ENCODE data around the gene RXRA. TPM values are rescaled to one million over a fixed set of nuclear protein-coding genes. Genes with fewer than 3 reads are reported as not detected.

RXRA gene
- total RNA-seq, 1 donor from 2014 or later, result 33.4 TPM

GRCh38 chr9:134437403-134438194 lies 111.3 kb downstream of the RXRA start:
- Histone ChIP-seq H3K36me3 (ENCODE audit: insufficient read depth, low read length) (no peaks in the 10 kb centered on the region), H3K4me1 (ENCODE audit: insufficient read depth, low read length) (peaks cover 19% of the 10 kb centered on the region), H3K79me2 (ENCODE audit: insufficient read depth, low read length) (no peaks in the 10 kb centered on the region), H3K9me3 (ENCODE audit: insufficient read depth, low read depth, low read length) (no peaks in the 10 kb centered on the region), H3K27me3 (ENCODE audit: insufficient read depth, low read length) (no peaks in the 10 kb centered on the region), H4K20me1 (ENCODE audit: insufficient read depth, low read length) (peaks cover 24% of the 10 kb centered on the region), H3K4me2 (ENCODE audit: low read length) (no peak overlapping the region), H3K9ac (ENCODE audit: low read length) (no peak overlapping the region), H3K4me3 (ENCODE audit: insufficient read depth, low read depth, low read length) (no peak overlapping the region), H2AFZ (ENCODE audit: low read depth, low read length) (no peak overlapping the region), H3K27ac (ENCODE audit: low read depth, low read length) (no peak overlapping the region)
- Mint-ChIP-seq H3K4me1 (ENCODE audit: low read depth, unreplicated experiment) (peaks cover 16% of the 10 kb centered on the region), H3K36me3 (ENCODE audit: low read depth, unreplicated experiment) (peaks cover 9% of the 10 kb centered on the region), H3K9me3 (ENCODE audit: unreplicated experiment) (no peaks in the 10 kb centered on the region), H3K4me3 (ENCODE audit: unreplicated experiment) (no peak overlapping the region), H3K27me3 (ENCODE audit: low read depth, unreplicated experiment) (no peaks in the 10 kb centered on the region), H3K27ac (ENCODE audit: unreplicated experiment) (no peak overlapping the region)
- FAIRE-seq (no peak), DNase-seq (ENCODE audit: low read depth) (no peak)
- TF ChIP-seq CTCF (IDR thresholded peaks at IDR 0.05; ENCODE audit: insufficient read depth, low read depth, low read length), result no peak
- TF ChIP-seq EZH2 (IDR thresholded peaks at IDR 0.05; ENCODE audit: insufficient read depth, low read length), result no peak

GRCh38 chr9:134438195-134438788 lies 112.0 kb downstream of the RXRA start:
- TF ChIP-seq CTCF (IDR thresholded peaks at IDR 0.05; ENCODE audit: insufficient read depth, low read depth, low read length), result no peak
- no peak for TF ChIP-seq EZH2 (IDR thresholded peaks at IDR 0.05; ENCODE audit: insufficient read depth, low read length)

GRCh38 chr9:134439368-134439784 lies 113.1 kb downstream of the RXRA start:
- Histone ChIP-seq H3K4me2 (ENCODE audit: low read length) (no peak overlapping the region), H3K36me3 (ENCODE audit: insufficient read depth, low read length) (no peaks in the 10 kb centered on the region), H3K27ac (ENCODE audit: low read depth, low read length) (no peak overlapping the region), H4K20me1 (ENCODE audit: insufficient read depth, low read length) (peaks cover 7% of the 10 kb centered on the region), H2AFZ (ENCODE audit: low read depth, low read length) (no peak overlapping the region), H3K4me3 (ENCODE audit: insufficient read depth, low read depth, low read length) (no peak overlapping the region), H3K9ac (ENCODE audit: low read length) (no peak overlapping the region), H3K79me2 (ENCODE audit: insufficient read depth, low read length) (no peaks in the 10 kb centered on the region), H3K9me3 (ENCODE audit: insufficient read depth, low read depth, low read length) (no peaks in the 10 kb centered on the region), H3K4me1 (ENCODE audit: insufficient read depth, low read length) (peaks cover 23% of the 10 kb centered on the region), H3K27me3 (ENCODE audit: insufficient read depth, low read length) (no peaks in the 10 kb centered on the region)
- no peaks in the 10 kb centered on the region for H3K27me3 Mint-ChIP-seq (ENCODE audit: low read depth, unreplicated experiment)
- H3K4me3 Mint-ChIP-seq (ENCODE audit: unreplicated experiment), result no peak overlapping the region
- no peak for TF ChIP-seq CTCF (IDR thresholded peaks at IDR 0.05; ENCODE audit: insufficient read depth, low read depth, low read length)
- TF ChIP-seq EZH2 (IDR thresholded peaks at IDR 0.05; ENCODE audit: insufficient read depth, low read length), result no peak
- DNase-seq (ENCODE audit: low read depth), result no peak
- H3K36me3 Mint-ChIP-seq (ENCODE audit: low read depth, unreplicated experiment), result peaks cover 9% of the 10 kb centered on the region
- no peak for FAIRE-seq
- peak overlapping the region; percentile 47 for H3K27ac Mint-ChIP-seq (ENCODE audit: unreplicated experiment)
- no peaks in the 10 kb centered on the region for H3K9me3 Mint-ChIP-seq (ENCODE audit: unreplicated experiment)
- H3K4me1 Mint-ChIP-seq (ENCODE audit: low read depth, unreplicated experiment), result peaks cover 14% of the 10 kb centered on the region

More at GRCh38 chr9:134438195-134438788, 112.0 kb downstream of the RXRA start:
- no peak overlapping the region for H3K4me3 Mint-ChIP-seq (ENCODE audit: unreplicated experiment)
- H3K36me3 Mint-ChIP-seq (ENCODE audit: low read depth, unreplicated experiment), result peaks cover 9% of the 10 kb centered on the region
- Histone ChIP-seq H3K79me2 (ENCODE audit: insufficient read depth, low read length) (no peaks in the 10 kb centered on the region), H3K27ac (ENCODE audit: low read depth, low read length) (no peak overlapping the region), H3K4me3 (ENCODE audit: insufficient read depth, low read depth, low read length) (no peak overlapping the region), H3K9me3 (ENCODE audit: insufficient read depth, low read depth, low read length) (no peaks in the 10 kb centered on the region), H3K27me3 (ENCODE audit: insufficient read depth, low read length) (no peaks in the 10 kb centered on the region), H3K4me1 (ENCODE audit: insufficient read depth, low read length) (peaks cover 16% of the 10 kb centered on the region), H3K36me3 (ENCODE audit: insufficient read depth, low read length) (no peaks in the 10 kb centered on the region), H4K20me1 (ENCODE audit: insufficient read depth, low read length) (peaks cover 17% of the 10 kb centered on the region), H3K9ac (ENCODE audit: low read length) (no peak overlapping the region), H3K4me2 (ENCODE audit: low read length) (no peak overlapping the region), H2AFZ (ENCODE audit: low read depth, low read length) (no peak overlapping the region)
- FAIRE-seq (no peak), DNase-seq (ENCODE audit: low read depth) (no peak)
- peaks cover 14% of the 10 kb centered on the region for H3K4me1 Mint-ChIP-seq (ENCODE audit: low read depth, unreplicated experiment)
- no peaks in the 10 kb centered on the region for H3K9me3 Mint-ChIP-seq (ENCODE audit: unreplicated experiment)
- H3K27ac Mint-ChIP-seq (ENCODE audit: unreplicated experiment), result no peak overlapping the region
- no peaks in the 10 kb centered on the region for H3K27me3 Mint-ChIP-seq (ENCODE audit: low read depth, unreplicated experiment)

All from astrocyte (in vitro differentiated cells and primary cell).